Measurements from ENCODE around the gene TNS3.

The TNS3 gene

GRCh38 chr7:47456210-47456955 is 125.5 kb downstream of the TNS3 start:
- H3F3A ChIP-seq (ENCODE audit: control insufficient read depth, insufficient read depth) = no peaks in the 10 kb centered on the region
- no peak overlapping the region for H3K4me3 ChIP-seq (ENCODE audit: low read length)
- no peak overlapping the region for H3K27ac ChIP-seq (ENCODE audit: low read depth, low read length)
- H3K9me3 ChIP-seq (ENCODE audit: control insufficient read depth, insufficient read depth, low read length) = no peaks in the 10 kb centered on the region
- TF ChIP-seq CTCF (IDR thresholded peaks at IDR 0.05; ENCODE audit: low read depth, low read length, poor library complexity, severe bottlenecking) = no peak
- H3K4me2 ChIP-seq (ENCODE audit: low read length) = no peak overlapping the region
- no peaks in the 10 kb centered on the region for H4K20me1 ChIP-seq (ENCODE audit: control insufficient read depth, insufficient read depth, low read depth, low read length)
- H3K9me2 ChIP-seq (replicated peaks; ENCODE audit: control insufficient read depth, low read length) = no peaks in the 10 kb centered on the region
- H3K36me3 ChIP-seq (ENCODE audit: control insufficient read depth, low read length) = no peaks in the 10 kb centered on the region
- H3K79me2 ChIP-seq (ENCODE audit: control insufficient read depth, low read length) = no peaks in the 10 kb centered on the region
- no peaks in the 10 kb centered on the region for H3K4me1 ChIP-seq (ENCODE audit: control insufficient read depth, low read length)
- no peaks in the 10 kb centered on the region; the same call in 1 of the 2 replicates for H3K27me3 ChIP-seq (ENCODE audit: control insufficient read depth, low read length)

DNA sequence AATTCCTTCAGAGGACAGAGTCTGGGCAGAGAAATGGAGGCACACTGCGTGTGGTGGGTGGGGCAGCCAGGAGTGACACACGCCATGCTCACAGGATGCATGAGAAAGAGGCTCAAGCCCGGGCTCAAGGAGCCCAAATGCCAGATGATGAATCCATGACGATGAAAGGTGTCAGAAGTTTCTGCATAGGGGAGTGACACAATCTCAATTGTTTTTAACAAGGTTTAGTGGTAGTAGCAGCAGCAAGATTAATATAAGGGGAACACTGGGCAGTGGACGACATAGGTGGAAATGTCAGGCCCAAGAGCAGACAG is 126.1 kb downstream of the TNS3 start:
- Histone ChIP-seq H4K20me1 (ENCODE audit: control insufficient read depth, insufficient read depth, low read depth, low read length) (no peaks in the 10 kb centered on the region), H3K4me3 (ENCODE audit: low read length) (no peak overlapping the region), H3F3A (ENCODE audit: control insufficient read depth, insufficient read depth) (no peaks in the 10 kb centered on the region), H3K27ac (ENCODE audit: low read depth, low read length) (no peak overlapping the region), H3K4me1 (ENCODE audit: control insufficient read depth, low read length) (no peaks in the 10 kb centered on the region), H3K36me3 (ENCODE audit: control insufficient read depth, low read length) (no peaks in the 10 kb centered on the region), H3K4me2 (ENCODE audit: low read length) (no peak overlapping the region), H3K79me2 (ENCODE audit: control insufficient read depth, low read length) (no peaks in the 10 kb centered on the region), H3K27me3 (ENCODE audit: control insufficient read depth, low read length) (no peaks in the 10 kb centered on the region; the same call in 1 of the 2 replicates), H3K9me2 (replicated peaks; ENCODE audit: control insufficient read depth, low read length) (no peaks in the 10 kb centered on the region), H3K9me3 (ENCODE audit: control insufficient read depth, insufficient read depth, low read length) (no peaks in the 10 kb centered on the region)
- TF ChIP-seq CTCF (IDR thresholded peaks at IDR 0.05; ENCODE audit: low read depth, low read length, poor library complexity, severe bottlenecking) (no peak), EZH2phosphoT487 (IDR thresholded peaks at IDR 0.05; ENCODE audit: borderline replicate concordance, low read length) (no peak)

GRCh38 chr7:47454974-47455871 is 126.7 kb downstream of the TNS3 start:
- no peak overlapping the region for H3K27ac ChIP-seq (ENCODE audit: low read depth, low read length)
- no peak overlapping the region for H3K4me3 ChIP-seq (ENCODE audit: low read length)
- H4K20me1 ChIP-seq (ENCODE audit: control insufficient read depth, insufficient read depth, low read depth, low read length) = no peaks in the 10 kb centered on the region
- no peak overlapping the region for H3K4me2 ChIP-seq (ENCODE audit: low read length)
- H3K36me3 ChIP-seq (ENCODE audit: control insufficient read depth, low read length) = no peaks in the 10 kb centered on the region
- no peaks in the 10 kb centered on the region for H3K9me2 ChIP-seq (replicated peaks; ENCODE audit: control insufficient read depth, low read length)
- TF ChIP-seq CTCF (IDR thresholded peaks at IDR 0.05; ENCODE audit: low read depth, low read length, poor library complexity, severe bottlenecking) (no peak), EZH2phosphoT487 (IDR thresholded peaks at IDR 0.05; ENCODE audit: borderline replicate concordance, low read length) (no peak)
- no peaks in the 10 kb centered on the region for H3K9me3 ChIP-seq (ENCODE audit: control insufficient read depth, insufficient read depth, low read length)
- H3F3A ChIP-seq (ENCODE audit: control insufficient read depth, insufficient read depth) = no peaks in the 10 kb centered on the region
- no peaks in the 10 kb centered on the region for H3K79me2 ChIP-seq (ENCODE audit: control insufficient read depth, low read length)
- H3K4me1 ChIP-seq (ENCODE audit: control insufficient read depth, low read length) = no peaks in the 10 kb centered on the region
- H3K27me3 ChIP-seq (ENCODE audit: control insufficient read depth, low read length) = no peaks in the 10 kb centered on the region

Measured in DOHH2 (cell line).